Measurements from ENCODE around the gene PRR23E.
A peak's percentile ranks its signal among the peaks of the same experiment; 100 is the strongest.

PRR23E gene

GRCh38 chr3:127224118-127224517 is 31.2 kb downstream of the PRR23E start:
- no peak for TF ChIP-seq REST (IDR thresholded peaks at IDR 0.05; ENCODE audit: insufficient replicate concordance, low read depth)
- peak; percentile 50; the same call in 1 of the 2 replicates for TF ChIP-seq SPI1 (IDR thresholded peaks at IDR 0.05; ENCODE audit: borderline replicate concordance, low read depth)
- TF ChIP-seq POLR2AphosphoS5 (IDR thresholded peaks at IDR 0.05; ENCODE audit: low read depth): peak; percentile 41; the same call in 1 of the 2 replicates
- peak; percentile 74 for TF ChIP-seq GABPA (IDR thresholded peaks at IDR 0.05; ENCODE audit: low read depth)
- peak overlapping the region; percentile 16; the same call in 1 of the 2 replicates for H3K27ac ChIP-seq (replicated peaks)
- DNase-seq (ENCODE audit: low read depth in 1 of 2, low spot score in 1 of 2): peak; percentile 4 to 52
- H3K4me3 ChIP-seq (replicated peaks; ENCODE audit: insufficient read depth, low read length): 0 out of 2 replicates have a peak overlapping the region, but pooled peaks have one; percentile 1
- H3K27me3 ChIP-seq (ENCODE audit: insufficient read depth, poor library complexity, severe bottlenecking): no peaks in the 10 kb centered on the region

GRCh38 chr3:127226457-127226856 is 33.5 kb downstream of the PRR23E start:
- TF ChIP-seq GABPA (IDR thresholded peaks at IDR 0.05; ENCODE audit: low read depth) (no peak), CTCF (IDR thresholded peaks at IDR 0.05; ENCODE audit: insufficient read depth, low read length) (no peak), POLR2AphosphoS5 (IDR thresholded peaks at IDR 0.05; ENCODE audit: low read depth) (no peak), SPI1 (IDR thresholded peaks at IDR 0.05; ENCODE audit: borderline replicate concordance, low read depth) (no peak), REST (IDR thresholded peaks at IDR 0.05; ENCODE audit: insufficient replicate concordance, low read depth) (no peak)
- no peak for DNase-seq (ENCODE audit: low read depth in 1 of 2, low spot score in 1 of 2)
- no peak overlapping the region for H3K27ac ChIP-seq (replicated peaks)
- H3K4me3 ChIP-seq (replicated peaks; ENCODE audit: insufficient read depth, low read length): no peak overlapping the region
- H3K27me3 ChIP-seq (ENCODE audit: insufficient read depth, poor library complexity, severe bottlenecking): no peaks in the 10 kb centered on the region

- Histone ChIP-seq H3K4me3 (replicated peaks; ENCODE audit: insufficient read depth, low read length) (no peak overlapping the region), H3K27me3 (ENCODE audit: insufficient read depth, poor library complexity, severe bottlenecking) (no peaks in the 10 kb centered on the region), H3K27ac (replicated peaks) (no peak overlapping the region)
- TF ChIP-seq GABPA (IDR thresholded peaks at IDR 0.05; ENCODE audit: low read depth) (no peak), CTCF (IDR thresholded peaks at IDR 0.05; ENCODE audit: insufficient read depth, low read length) (no peak), REST (IDR thresholded peaks at IDR 0.05; ENCODE audit: insufficient replicate concordance, low read depth) (no peak), SPI1 (IDR thresholded peaks at IDR 0.05; ENCODE audit: borderline replicate concordance, low read depth) (no peak), POLR2AphosphoS5 (IDR thresholded peaks at IDR 0.05; ENCODE audit: low read depth) (no peak)
- no peak for DNase-seq (ENCODE audit: low read depth in 1 of 2, low spot score in 1 of 2)
These were observed 34.3 kb downstream of the PRR23E start for GRCh38 chr3:127226946-127227842.
